Osteoblast (primary cell): ENCODE measurements around the gene TFDP1. TPM values are rescaled to one million over a fixed set of nuclear protein-coding genes. Genes with fewer than 3 reads are reported as not detected.

Source experiments
- DNase-seq: peaks from one replicate; pipeline ENCODE4 v3.0.0; 2011; ENCODE audit warnings: low spot score, mixed read lengths; ENCODE audit not compliant: insufficient read length; ENCODE audit errors: missing footprints
- H2AFZ ChIP-seq: 2 replicates; pipeline ENCODE4 v1.6.0; 2011; ENCODE audit warnings: mild to moderate bottlenecking, low read length
- H3K27ac ChIP-seq: 2 replicates; pipeline ENCODE4 v1.5.1; 2011; ENCODE audit warnings: mild to moderate bottlenecking, low read depth, low read length, moderate library complexity
- H3K27me3 ChIP-seq: 2 replicates; pipeline ENCODE4 v1.6.0; 2012; ENCODE audit warnings: mild to moderate bottlenecking, control low read depth, inconsistent platforms, low read length, moderate library complexity; ENCODE audit not compliant: insufficient read depth
- H3K36me3 ChIP-seq: 2 replicates; pipeline ENCODE4 v1.5.1; 2011; ENCODE audit warnings: mild to moderate bottlenecking, low read length, control low read depth, moderate library complexity; ENCODE audit not compliant: insufficient read depth
- H3K4me1 ChIP-seq: 2 replicates; pipeline ENCODE4 v1.5.1; 2011; ENCODE audit warnings: mild to moderate bottlenecking, low read length, control low read depth, moderate library complexity; ENCODE audit not compliant: insufficient read depth
- H3K4me2 ChIP-seq: 2 replicates; pipeline ENCODE4 v1.6.0; 2011; ENCODE audit warnings: mild to moderate bottlenecking, low read length; ENCODE audit not compliant: insufficient read depth
- H3K4me3 ChIP-seq: fragments of 200-600 bp; sonication (generic); 3 replicates; pipeline ENCODE4 v1.5.1; 2012; ENCODE audit warnings: mild to moderate bottlenecking, low read length, inconsistent platforms; ENCODE audit not compliant: insufficient read depth
- H3K79me2 ChIP-seq: 2 replicates; pipeline ENCODE4 v1.6.0; 2012; ENCODE audit warnings: mild to moderate bottlenecking, low read length, control low read depth, inconsistent platforms; ENCODE audit not compliant: insufficient read depth
- H3K9me3 ChIP-seq: 2 replicates; pipeline ENCODE4 v1.5.1; 2011; ENCODE audit warnings: low read depth, low read length, control low read depth
- H4K20me1 ChIP-seq: 2 replicates; pipeline ENCODE4 v1.6.0; 2012; ENCODE audit warnings: mild to moderate bottlenecking, low read length, control low read depth; ENCODE audit not compliant: insufficient read depth
- total RNA-seq: library from RNA; depleted of rRNA; stranded (reverse); fragments of >200 nt; gene quantifications from 2 replicates; pipeline ENCODE4 v1.2.3, GENCODE V29; 2012
- TF ChIP-seq, protein P1 (sequence below): IDR thresholded peaks from 2 replicates; pipeline ENCODE4 v1.5.1; 2011; ENCODE audit warnings: mild to moderate bottlenecking, low read depth, low read length, moderate library complexity; ENCODE audit errors: extremely low read depth

TFDP1 gene
- total RNA-seq, 1 donor, result 56.8 TPM

DNA sequence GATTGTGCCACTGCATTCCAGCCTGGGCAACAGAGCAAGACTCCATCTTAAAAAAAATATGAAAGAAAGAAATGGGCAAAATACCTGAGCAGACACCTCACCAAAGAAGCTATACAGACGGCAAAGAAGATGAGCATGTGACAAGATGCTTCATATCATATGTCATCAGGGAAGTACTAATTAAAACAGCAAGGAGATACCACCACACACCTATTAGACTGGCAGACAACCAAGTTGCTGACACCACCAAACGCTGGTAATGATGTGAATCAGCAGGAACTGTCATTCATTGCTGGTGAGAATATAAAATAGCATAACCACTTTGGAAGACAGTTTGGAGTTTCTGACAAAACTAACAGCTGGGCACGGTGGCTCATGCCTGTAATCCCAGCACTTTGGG, 11.5 kb upstream of the TFDP1 start:
- H3K4me3 ChIP-seq, result no peak overlapping the region
- TF ChIP-seq, protein P1, sequence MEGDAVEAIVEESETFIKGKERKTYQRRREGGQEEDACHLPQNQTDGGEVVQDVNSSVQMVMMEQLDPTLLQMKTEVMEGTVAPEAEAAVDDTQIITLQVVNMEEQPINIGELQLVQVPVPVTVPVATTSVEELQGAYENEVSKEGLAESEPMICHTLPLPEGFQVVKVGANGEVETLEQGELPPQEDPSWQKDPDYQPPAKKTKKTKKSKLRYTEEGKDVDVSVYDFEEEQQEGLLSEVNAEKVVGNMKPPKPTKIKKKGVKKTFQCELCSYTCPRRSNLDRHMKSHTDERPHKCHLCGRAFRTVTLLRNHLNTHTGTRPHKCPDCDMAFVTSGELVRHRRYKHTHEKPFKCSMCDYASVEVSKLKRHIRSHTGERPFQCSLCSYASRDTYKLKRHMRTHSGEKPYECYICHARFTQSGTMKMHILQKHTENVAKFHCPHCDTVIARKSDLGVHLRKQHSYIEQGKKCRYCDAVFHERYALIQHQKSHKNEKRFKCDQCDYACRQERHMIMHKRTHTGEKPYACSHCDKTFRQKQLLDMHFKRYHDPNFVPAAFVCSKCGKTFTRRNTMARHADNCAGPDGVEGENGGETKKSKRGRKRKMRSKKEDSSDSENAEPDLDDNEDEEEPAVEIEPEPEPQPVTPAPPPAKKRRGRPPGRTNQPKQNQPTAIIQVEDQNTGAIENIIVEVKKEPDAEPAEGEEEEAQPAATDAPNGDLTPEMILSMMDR, result no peak
- H3K4me1 ChIP-seq, result no peaks in the 10 kb centered on the region
- no peak for DNase-seq
- no peak overlapping the region for H2AFZ ChIP-seq
- peaks cover 8% of the 10 kb centered on the region for H3K27me3 ChIP-seq
- H3K79me2 ChIP-seq, result no peaks in the 10 kb centered on the region
- H3K36me3 ChIP-seq, result no peaks in the 10 kb centered on the region
- H4K20me1 ChIP-seq, result no peaks in the 10 kb centered on the region
- no peak overlapping the region for H3K4me2 ChIP-seq
- H3K9me3 ChIP-seq, result peaks cover 4% of the 10 kb centered on the region
- no peak overlapping the region for H3K27ac ChIP-seq

DNA sequence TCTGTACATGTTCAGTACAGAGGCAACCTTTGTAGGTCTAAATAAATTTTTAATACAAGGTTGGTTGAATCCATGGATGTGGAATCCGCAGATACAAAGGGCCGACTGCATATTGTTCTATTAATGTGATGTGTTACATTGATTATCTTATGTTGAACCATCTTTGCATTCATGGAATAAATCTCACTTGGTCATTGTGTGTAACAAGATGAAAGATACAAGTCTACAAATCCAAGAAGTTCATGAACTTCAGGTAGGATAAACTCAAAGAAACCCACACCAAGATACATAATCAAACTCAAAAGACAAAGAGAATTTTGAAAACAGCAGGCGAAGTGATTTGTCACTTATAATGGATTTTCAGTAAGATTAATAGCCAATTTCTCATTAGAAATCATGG, 8.0 kb upstream of the TFDP1 start:
- Histone ChIP-seq H3K36me3 (no peaks in the 10 kb centered on the region), H3K4me3 (no peak overlapping the region), H3K4me1 (no peaks in the 10 kb centered on the region), H3K4me2 (no peak overlapping the region), H3K79me2 (no peaks in the 10 kb centered on the region), H3K27ac (no peak overlapping the region), H3K9me3 (peaks cover 4% of the 10 kb centered on the region), H3K27me3 (peaks cover 4% of the 10 kb centered on the region), H2AFZ (no peak overlapping the region), H4K20me1 (no peaks in the 10 kb centered on the region)
- TF ChIP-seq, protein P1, result no peak
- no peak for DNase-seq

DNA sequence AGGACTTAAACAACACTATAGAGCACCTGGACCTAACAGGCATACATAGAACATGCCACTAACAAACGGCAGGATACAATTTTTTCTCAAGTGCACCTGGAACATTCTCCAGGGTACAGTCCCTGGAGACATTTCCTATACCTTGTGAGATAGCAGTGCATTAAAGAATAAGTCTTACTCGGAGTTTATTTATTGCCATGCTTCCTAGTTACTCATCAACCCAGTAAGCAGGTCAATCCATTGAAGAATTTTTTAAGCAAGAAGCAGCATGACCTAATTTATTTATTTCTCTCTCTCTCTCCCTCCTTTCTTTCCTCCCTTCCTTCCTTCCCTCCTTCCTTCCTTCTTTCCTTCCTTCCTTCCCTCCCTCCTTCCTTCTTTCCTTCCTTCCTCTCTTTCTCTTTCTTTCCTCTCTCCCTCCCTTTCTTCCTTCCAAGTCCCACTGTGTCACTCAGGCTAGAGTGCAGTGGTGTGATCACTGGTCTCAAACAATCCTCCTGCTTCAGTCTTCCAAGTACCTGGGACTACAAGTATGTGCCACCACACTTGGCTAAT, 6.6 kb upstream of the TFDP1 start:
- Histone ChIP-seq H4K20me1 (no peaks in the 10 kb centered on the region), H3K9me3 (peaks cover 4% of the 10 kb centered on the region), H3K4me3 (no peak overlapping the region), H3K27me3 (peaks cover 4% of the 10 kb centered on the region), H3K4me1 (no peaks in the 10 kb centered on the region), H3K4me2 (no peak overlapping the region), H3K36me3 (no peaks in the 10 kb centered on the region), H2AFZ (no peak overlapping the region), H3K79me2 (no peaks in the 10 kb centered on the region), H3K27ac (no peak overlapping the region)
- DNase-seq, result no peak
- TF ChIP-seq, protein P1, result no peak

- peaks cover 4% of the 10 kb centered on the region for H3K27me3 ChIP-seq
- no peak overlapping the region for H3K4me3 ChIP-seq
- DNase-seq, result no peak
- H2AFZ ChIP-seq, result no peak overlapping the region
- H3K36me3 ChIP-seq, result no peaks in the 10 kb centered on the region
- H3K27ac ChIP-seq, result no peak overlapping the region
- H4K20me1 ChIP-seq, result no peaks in the 10 kb centered on the region
- TF ChIP-seq, protein P1, result no peak
- H3K79me2 ChIP-seq, result no peaks in the 10 kb centered on the region
- no peaks in the 10 kb centered on the region for H3K4me1 ChIP-seq
- H3K4me2 ChIP-seq, result no peak overlapping the region
- peaks cover 4% of the 10 kb centered on the region for H3K9me3 ChIP-seq
These were observed 4.9 kb upstream of the TFDP1 start for GRCh38 chr13:113579686-113580085.
